GM21529 (cell line): ENCODE data around the gene CDK12.

ENCODE experiments used
- ATAC-seq: cut with Tn5 transposase; IDR thresholded peaks from one replicate; pipeline ENCODE4 v1.9.1; 2021; ENCODE audit not compliant: unreplicated experiment

The CDK12 gene

DNA sequence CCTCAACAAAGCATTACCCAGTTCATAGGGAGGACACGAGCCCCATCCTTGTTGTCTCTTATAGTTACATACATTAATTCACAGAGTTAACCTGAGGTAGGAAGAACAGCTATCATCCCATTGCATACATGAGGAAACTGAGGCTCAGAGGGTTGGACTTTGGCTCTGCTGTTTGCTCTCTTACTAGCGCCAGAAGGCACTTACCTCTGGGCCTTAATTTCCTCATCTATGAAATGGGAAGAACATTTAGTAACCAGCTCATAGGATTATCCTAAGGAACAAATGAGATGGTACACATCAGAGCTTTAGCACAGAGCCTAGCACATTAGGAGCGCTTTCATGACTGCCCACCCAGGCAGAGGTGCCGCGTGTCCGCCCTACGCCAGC, 118.8 kb downstream of the CDK12 start:
- no peak for ATAC-seq

DNA sequence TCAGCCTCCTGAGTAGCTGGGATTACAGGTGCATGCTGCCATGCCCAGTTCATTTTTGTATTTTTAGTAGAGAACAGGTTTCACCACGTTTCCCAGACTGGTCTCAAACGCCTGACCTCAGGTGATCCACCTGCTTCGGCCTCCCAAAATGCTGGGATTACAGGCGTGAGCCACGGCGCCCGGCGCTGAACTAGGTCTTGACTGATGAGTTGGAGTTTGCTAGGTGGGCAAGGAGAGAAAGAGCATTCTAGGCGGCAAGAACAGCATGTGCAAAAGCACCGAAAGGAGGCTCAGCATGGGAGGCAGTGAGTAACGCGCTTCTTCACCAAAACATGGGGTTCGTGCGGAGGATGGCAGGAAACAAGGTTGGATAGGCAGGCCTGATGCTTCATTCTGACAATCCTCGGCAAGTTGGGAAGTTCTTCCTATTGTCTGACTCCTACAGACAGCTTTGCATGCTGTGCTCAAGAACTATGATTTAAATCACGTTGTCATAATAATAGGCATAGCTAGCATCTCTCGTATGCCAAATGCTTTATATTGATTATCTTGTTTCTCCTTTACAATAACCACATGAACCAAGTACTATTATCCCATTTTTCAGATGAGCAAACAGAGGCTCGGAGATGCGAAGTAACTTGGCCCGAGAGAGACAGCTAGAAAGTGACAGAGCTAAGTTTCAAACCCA, 119.9 kb downstream of the CDK12 start:
- ATAC-seq, result no peak

DNA sequence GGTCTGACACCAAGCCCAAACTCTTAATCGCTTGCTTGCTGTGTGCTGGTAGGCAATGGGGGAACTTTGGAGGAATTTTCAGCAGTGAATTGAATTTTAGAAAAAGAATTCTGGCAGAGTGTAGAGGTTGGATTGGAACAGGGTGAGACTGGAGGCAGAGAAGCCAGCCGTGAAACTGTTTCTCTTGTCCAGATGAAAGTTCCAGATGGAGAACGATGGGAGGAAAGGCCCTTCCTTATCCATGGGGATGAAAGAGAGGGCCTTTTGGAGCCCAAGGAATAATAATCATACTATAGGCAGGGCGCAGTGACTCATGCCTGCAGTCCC, 120.4 kb downstream of the CDK12 start:
- ATAC-seq, result no peak

DNA sequence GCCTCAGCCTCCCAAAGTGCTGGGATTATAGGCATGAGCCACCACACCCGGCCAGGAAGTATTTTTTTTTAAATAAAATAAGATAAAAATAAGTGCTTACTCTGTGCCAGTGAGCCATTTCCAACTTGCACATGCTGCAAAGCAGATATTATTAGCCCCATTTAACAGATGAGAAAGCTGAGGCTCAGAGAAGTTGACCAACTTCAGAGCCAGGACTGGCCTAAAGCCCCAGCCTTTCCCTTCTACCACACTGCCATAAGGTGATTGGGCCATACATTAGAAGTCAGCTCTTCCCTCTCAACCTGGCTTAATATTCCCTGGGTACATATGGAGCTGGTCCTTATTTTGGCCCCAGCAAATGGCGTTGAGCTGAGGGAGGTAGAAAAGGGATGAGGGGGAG, 121.4 kb downstream of the CDK12 start:
- ATAC-seq, result no peak
